Uterus (tissue), 2 donors: ENCODE data around the gene COL4A4.

Experiments used
- CTCF ChIP-seq, 4 experiments: fragments of 200-600 bp in 2 of 4; fragments of 450-650 bp in 2 of 4; sonication (generic) in 2 of 4; IDR thresholded peaks; one replicate each; pipeline ENCODE4 v1.5.1; 2016 to 2019; ENCODE audit warnings: antibody characterized with exemption in 4 of 4, mild to moderate bottlenecking in 2 of 4, moderate library complexity in 1 of 4
- POLR2A ChIP-seq, 2 donors: fragments of 450-650 bp; IDR thresholded peaks; one replicate each; pipeline ENCODE4 v1.6.1; 2016; ENCODE audit warnings: antibody characterized with exemption in 2 of 2, mild to moderate bottlenecking in 1 of 2, moderate library complexity in 1 of 2

- TF ChIP-seq CTCF (IDR thresholded peaks at IDR 0.05) (no peak), POLR2A (IDR thresholded peaks at IDR 0.05) (no peak)
These were observed 207.3 kb downstream of the COL4A4 start for GRCh38 chr2:226956659-226957058.
